ENCODE results near the gene IGF1R.

IGF1R gene

DNA sequence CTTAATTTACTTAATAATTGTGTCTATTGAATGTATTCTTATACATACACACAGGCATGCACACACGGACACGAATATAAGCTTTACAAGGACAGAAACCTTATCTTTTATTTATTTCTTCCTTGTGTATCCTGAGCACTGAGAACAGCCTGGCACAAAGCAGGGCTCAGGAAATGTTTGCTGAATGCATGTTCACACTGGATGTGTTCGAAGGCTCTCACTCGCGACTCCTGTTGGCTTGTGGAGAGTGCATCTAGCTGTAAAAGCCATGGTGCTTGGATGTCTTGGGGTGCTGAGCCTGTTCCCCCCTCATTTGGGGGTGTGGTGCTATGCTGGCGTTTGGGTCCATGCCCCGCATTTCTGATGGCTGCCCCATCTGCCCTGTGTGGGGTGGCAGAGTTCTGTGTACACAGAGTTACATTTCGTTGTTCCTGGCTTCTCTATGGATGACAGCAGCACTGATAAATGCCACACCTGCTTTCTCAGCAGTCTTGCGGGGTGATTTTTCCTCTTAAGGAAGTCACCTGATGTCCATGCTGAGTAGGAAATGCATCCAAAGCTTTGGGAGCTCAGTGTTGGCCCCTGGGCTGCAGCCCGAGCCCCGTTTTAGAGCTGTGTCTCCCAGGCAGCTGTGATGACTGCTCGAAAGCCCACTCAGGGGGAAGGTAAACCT lies 148.5 kb downstream of the IGF1R start:
- no peak for DNase-seq (ENCODE audit: low read depth in 2 of 2)

DNA sequence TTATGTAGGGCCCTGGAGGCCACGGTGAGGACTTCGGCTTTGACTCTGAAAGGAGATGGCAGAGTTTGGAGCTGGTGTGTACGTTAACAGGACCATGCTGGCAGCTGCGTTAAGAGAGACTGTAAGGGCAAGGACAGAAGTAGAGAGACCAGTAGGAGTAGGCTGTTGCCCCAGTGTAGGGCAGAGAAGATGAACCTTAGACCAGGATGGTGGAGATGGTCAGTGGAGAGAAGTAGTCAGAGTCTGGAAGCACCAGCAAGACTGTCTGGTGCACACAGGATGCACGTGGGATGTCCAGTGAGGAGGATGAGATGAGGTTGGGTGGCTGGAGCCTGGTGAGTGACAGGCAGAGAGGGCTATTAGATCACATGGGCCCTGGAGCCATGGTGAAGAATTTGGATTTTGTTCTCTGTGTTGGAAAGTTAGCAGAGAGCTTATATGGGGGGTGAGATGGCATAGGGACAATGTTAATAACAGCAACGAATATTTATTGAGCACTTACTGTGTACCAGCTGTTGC lies 150.1 kb downstream of the IGF1R start:
- DNase-seq (ENCODE audit: low read depth in 2 of 2): no peak

DNA sequence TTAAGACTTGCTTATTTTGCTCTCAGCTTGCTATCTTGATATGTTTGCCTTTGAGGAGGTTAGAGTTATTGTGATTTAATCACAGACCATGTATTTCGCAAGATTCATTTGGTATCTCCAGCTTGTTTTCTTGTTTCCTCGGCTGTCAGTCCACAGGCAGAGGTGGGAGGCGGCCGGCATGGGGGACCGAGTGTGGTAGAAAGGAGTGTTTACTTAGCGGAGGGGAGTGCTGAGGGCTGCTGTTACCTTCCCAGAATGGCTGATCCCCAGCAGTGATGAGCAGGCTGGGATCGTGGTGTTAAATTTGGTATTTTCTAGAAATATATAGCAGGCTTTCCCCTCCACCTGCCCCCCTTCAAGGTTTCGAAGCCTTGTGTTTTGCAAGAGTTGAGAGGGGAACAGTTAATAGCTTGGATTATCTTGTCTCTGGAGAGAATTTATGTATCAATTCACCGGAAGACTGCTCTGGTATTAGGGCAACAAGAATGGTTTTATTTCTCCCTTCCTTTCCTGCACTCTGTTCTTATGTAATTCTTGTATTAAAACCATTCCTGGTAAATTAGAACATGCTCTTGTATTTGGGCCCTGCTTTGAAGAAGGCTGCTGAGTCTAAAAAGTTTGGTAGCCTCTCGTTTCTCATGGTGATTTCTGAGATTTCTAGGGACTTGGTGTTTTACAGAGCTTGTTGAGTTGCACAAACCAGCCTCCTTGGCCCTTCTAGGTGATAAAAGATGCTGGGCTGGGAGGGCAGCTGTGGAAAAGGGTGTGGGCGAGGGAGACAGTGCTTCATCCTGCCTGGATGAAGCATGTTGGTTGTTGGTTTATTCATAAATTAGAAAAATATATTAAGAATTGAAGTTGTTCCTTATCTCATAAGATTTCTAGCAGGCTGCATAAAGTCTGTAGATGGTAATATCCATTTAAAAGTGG lies 151.4 kb downstream of the IGF1R start:
- no peak for DNase-seq (ENCODE audit: low read depth in 2 of 2)

DNA sequence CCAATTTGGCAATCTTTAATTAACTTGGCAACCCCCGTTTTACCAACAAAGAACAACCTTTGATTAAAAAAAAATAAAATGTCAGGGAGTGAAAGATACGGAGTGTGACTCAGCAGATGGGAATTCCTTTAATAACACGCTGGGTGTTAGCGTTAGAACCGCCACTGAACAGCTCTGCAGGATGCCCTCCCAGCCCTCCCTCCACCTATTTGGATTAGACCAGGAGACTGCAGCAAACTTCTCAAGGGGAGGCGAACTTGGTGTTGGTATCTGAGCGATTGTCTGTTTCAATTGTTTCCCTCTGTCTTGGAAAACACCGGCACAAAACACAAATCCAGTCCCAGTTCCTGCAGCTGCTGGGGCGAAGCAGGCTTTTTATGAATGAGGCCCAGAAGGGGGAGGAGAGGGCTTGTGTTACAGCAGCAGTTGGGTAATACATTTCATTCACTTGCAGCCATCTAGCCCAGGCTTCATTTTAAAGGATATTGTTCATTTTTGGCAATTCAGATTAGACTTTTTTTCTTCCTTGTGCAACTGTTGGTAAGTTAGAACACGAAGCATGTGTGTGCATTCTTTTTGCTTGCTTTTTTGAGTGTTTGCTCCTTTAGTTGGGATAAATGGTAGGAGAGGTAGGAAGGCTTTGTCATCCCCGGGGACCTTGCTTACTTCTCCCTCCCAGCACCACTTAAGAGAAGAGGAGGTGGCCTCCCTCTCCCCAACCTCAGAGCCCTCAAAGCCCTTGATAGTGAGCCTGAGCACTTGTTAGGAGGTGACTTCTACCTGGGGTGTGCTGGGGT lies 152.3 kb downstream of the IGF1R start:
- DNase-seq (ENCODE audit: low read depth in 2 of 2): no peak

DNA sequence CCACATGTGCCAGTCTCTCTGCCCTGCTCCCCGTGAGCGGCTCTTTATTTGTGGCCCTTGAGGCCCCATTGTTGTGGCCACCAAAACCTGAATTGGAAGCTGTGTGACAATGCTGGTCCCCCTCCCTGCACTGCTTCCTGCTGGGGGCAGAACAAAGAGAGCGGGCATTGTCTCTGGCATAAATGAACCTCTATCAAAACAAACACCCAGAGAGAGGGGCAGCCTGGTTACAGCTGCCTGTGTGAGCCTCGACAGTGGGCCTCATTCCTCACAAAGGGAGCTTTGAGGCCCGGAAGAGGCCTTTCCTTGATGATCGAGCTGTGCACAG lies 152.9 kb downstream of the IGF1R start:
- DNase-seq (ENCODE audit: low read depth in 2 of 2): no peak

DNA sequence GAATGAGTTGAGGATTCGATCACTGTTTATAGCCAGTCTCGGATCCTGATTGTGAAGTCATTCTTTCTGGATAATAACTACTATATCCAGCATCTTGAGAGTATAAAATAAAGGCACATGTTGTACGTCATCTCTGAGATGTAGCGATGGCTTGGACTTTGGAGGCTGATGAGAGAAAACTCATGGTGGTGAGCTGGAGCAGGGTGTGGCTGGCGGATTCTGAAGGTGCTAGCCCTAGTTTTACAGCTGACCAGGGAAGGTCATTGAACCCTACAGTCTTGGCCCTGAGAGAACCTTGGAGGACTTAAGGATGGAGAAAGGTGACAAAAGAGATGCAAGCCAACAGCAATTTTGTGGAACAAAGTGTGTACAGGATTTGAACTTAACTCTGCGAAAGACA lies 153.8 kb downstream of the IGF1R start:
- no peak for DNase-seq (ENCODE audit: low read depth in 2 of 2)

DNA sequence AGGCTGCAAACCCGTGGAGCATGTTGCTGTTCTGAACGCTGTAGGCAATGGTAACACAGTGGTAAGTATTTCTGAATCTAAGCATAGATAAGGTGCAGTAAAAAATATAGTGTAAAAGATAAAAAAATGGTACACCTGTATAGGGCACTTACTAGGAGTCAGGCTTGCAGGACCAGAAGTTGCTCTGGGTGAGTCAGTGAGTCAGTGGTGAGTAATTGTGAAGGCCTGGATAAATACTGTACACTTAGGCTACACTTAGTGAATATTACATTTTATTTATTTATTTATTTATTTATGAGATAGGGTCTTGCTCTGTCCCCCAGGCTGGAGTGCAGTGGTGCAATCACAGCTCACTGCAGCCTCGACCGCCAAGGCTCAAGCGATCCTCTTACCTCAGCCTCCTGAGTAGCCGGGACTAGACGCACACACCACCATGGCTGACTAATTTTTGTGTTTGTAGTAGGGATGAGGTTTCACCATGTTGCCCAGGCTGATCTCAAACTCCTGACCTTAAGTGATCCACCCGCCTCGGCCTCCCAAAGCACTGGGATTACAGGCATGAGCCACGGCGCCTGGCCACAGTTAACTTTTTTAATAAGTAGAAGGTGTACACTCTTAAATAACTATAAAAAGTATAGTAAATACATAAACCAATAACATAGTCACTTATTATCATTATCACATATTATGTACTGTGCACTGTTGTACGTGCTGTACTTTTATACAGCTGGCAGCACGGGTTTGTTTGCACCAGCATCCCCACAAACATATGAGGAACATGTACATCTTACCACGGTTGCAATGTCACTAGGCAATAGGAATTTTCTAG lies 155.1 kb downstream of the IGF1R start:
- no peak for DNase-seq (ENCODE audit: low read depth in 2 of 2)

DNA sequence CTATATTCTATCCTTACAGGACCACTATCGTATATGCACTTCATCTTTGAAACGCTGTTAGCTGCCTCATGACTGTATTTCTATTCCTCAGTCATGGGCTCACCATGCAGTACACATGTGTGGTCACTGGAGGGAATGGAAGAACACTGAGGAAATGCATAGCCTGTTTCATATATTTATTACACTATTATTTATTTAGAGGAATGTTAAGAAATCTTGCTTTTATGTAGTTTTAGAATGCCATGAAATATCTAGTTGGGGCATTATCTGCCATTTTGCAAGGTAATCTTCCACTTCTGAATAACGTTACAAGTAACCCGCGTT lies 155.7 kb downstream of the IGF1R start:
- no peak for DNase-seq (ENCODE audit: low read depth in 2 of 2)

DNA sequence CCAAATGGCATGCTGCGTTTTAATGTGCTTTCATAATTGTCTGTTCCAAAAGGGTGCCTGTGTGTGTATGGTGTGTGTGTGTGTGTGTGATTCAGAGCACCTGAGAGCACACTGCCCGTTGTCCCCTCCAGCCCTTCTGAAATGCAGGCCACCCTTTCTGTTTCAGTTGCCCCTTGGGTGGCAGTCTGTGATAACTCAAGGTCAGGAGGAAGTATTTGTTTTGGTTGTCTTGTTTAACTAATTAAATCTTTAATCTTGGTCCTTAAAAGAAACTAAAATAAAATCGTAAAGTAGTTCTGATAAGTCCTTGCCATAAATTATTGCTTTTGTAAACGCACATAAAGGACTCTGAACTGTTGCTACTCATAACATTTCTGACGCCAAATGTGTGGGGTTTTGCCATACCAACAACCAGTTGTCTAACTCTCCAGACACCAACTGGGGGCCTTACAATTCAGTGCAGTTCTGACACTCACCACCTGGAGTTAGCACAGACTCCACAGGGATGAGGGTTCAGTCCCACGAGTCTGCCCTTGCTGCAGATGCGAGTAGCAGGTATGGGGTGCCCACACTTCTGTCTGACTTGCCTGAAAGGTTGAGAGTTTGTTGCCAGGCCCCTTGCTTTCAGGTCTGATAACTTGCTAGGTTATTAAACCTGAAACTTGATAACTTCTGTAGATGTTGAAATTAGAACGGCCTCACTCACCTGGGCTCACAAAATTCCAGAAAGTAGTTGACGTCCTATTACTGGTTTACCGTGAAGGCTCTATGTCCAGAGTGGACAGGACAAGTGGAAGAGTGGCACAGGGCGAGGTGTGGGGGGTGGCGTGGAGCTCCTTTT lies 157.3 kb downstream of the IGF1R start:
- no peak for DNase-seq (ENCODE audit: low read depth in 2 of 2)

DNA sequence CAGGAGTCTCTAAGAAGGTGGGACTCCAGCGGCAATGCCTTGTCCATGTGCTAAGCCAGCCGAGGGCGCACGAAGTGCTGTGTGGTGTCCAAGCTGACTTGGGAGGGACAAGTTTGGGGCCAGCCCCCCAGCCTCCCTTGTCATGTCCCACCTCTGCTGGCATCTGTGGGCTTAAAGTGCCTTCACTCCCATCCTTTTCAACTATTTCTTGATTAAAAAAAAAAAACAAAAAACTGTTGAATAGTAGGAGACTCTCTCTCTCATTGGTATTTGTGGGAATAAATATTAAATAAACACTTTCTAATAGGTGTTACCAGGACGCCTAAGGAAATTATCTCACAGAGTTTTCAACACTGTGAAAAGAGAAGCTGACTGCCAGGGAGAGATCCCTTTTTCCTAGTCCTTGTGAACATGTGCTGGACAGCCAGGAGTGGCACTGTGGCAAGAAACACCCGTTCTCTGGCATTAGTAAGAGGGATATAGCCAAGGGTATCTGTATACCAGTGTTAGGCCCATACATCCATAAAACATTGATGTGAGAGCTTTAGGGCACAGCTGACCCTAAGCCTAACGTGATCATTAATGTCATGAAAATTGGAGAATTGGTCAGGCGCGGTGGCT lies 158.0 kb downstream of the IGF1R start:
- no peak for DNase-seq (ENCODE audit: low read depth in 2 of 2)

DNA sequence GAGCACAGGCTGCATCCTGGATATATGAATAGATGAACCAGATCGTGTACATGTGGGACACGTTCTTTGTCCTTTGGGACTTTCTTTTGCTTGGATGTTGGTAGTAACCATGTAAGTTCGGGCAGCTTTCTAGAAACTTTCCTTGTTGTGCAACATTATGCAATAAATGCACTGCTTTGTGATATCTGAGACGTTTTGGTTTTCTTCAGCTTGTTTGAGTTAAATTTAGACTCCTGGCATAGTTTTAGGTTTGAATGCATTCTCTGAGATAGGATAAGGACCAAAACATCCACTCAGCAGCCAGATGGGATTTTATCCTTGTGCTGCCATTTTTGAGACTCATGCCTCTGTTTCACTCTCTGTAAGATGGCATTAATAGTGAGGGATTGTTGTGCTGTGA lies 158.9 kb downstream of the IGF1R start:
- DNase-seq (ENCODE audit: low read depth in 2 of 2): no peak

DNA sequence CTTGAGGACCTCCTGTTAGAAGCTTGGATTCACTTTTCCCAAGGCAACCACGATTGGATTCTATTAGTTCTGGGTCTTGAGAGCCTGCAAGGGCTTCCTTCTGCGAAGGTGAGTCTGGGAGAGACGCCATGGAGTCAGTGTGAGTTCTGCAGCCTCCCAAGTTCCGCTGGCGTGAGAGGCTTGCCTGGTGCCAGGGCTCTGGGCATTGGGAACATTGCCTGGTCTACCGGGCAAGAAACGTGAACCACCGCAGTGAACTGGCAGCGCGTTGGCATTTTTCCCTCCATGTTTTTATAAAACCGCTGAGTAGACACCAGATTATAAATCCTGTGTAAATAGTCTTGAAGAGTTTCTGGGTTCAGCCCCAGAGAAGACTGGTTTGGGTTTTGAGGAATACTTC lies 160.9 kb downstream of the IGF1R start:
- DNase-seq (ENCODE audit: low read depth in 2 of 2): no peak

DNA sequence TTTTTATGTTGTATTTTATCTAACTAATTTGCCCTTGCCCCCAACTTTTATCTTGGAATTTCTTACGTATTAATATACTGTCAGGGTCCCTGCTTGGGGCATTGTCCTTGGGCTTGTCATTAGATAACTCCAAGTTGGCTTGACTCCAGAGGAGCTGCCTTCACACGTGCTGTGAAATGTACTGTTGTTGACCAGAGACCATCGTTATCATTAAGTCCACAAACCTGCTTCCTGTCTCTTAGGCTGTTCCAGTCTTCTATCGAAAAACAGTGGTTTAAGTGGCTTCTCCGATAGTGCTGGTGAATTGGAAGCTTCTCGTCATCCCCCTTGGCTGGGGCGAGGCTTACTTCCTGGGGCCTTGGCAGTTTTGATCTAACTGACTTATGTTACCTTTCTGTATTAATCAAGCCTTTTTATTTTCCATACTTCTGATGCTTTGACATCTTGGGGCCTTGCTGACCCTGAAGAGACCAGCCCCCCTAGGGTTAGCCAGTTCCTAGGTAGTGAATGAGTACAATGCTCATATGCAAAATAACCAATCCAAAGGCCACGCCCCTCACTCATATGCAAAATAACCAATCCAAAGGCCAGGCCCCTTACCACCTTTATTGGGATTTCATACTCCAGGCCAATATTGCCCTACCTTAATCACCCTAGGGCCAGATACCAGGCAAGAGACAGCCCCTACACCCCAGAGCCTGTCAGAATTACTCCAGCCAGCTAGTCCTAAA lies 164.5 kb downstream of the IGF1R start:
- DNase-seq (ENCODE audit: low read depth in 2 of 2): no peak

DNA sequence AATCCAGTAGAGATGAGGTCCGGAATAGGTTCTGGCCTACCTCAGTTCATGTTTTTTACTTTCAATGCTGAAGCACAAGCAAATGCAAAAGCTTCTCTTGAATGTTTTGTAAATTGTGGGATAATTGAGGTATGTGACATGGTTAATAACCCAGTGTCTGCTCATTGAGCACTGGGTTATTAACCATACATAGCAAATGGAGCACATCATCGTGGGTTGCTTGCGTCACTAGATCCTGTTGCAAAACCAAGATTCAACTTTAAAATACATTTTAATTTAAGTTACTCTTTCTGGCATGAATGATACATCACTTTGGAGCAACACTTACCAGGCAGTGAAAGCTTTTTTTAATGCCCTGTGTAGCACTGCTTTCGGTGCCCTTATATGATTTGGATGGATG lies 165.6 kb downstream of the IGF1R start:
- no peak for DNase-seq (ENCODE audit: low read depth in 2 of 2)

DNA sequence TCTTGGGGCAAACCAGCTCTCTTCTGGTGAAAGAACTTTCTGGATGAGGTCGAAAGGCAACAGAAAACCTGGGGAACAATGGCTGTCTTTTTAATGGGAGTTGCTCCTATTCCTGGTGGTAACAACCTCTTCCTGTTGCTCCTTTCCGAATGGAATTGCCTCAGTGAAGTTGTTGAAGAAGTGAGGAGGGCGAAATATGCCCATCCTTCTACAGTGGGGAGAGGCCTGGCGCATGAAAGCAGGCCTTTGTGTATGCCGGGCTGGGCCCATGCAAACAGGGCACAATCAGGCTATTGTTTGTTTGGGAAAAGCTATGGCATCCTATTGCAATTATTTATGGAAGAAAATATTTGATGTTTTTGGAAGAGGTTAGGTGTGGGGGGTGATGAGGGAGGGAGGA lies 166.9 kb downstream of the IGF1R start:
- DNase-seq (ENCODE audit: low read depth in 2 of 2): no peak

DNA sequence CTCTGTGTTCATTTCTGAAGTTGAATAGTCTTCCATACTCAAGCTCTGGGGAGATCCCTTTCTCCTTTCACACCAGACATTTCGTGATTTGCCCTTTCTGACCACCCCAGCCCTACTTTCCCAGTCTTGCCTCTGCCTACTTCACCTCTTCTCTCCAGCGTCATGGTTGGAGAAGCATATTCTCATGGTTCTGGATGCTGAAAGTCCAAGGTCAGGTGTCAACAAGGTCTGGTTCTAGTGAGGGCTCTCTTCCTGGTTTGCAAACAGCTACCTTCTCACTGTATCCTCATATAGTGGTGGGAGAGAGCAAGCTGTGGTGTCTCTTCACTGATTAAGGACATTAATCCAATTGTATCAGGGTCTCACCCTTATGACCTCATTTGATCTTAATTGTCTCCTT lies 169.4 kb downstream of the IGF1R start:
- no peak for DNase-seq (ENCODE audit: low read depth in 2 of 2)

DNA sequence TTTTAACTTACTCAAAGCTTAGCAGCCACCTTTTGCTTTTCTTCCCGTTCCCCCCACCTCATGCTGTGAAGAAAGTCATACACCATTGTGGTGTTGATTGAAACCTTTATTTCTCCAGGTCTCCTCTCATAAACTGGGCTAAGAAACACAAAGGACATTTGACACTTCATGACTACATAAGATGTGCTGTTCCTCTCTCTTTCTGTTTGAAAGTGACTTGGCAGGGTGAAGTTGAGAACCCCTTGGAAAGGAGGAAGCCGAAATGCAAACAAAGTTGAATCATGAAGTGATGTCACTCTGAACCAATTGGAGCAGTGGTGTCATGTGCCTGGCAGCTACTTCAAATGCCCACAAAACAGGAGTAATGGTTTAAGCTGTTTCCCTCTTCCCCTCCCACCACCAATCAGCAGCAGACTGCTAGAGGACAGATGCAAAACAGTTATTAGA lies 174.7 kb downstream of the IGF1R start:
- DNase-seq (ENCODE audit: low read depth in 2 of 2): no peak

DNA sequence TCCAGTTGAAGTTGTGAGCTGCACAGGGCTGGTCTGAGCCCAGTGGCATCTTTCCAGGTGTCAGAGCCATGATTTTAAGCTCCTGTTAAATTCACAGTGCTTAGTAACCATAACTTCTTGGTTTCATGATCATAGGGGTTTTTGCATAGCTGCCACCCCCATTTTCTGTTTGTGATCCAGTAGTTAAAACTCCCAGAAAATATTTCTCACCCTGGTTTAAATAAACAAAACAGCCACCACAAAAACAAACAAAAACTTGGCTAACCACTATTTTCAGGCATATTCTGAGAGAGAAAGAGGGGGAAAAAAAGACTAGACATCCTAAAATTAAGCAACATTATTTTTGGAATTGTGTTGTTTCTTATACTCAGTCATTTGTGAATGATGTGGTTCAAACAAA lies 175.3 kb downstream of the IGF1R start:
- DNase-seq (ENCODE audit: low read depth in 2 of 2): no peak

DNA sequence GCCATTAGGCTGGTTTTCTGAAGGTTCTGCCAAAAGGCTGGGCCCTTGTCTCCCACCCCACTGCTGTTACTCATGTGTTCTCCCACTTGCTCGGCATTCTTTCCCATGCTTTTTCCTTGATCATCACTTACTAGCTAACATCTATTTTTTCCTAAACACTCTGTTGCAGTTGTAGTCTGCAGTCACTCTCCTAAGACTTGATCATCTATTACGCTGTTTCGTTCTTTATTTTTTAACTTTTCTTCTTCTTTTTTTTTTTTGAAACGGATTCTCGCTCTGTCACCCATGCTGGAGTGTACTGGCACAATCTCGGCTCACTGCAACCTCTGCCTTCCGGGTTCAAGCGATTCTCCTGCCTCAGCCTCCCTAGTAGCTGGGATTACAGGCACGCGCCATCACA lies 176.3 kb downstream of the IGF1R start:
- no peak for DNase-seq (ENCODE audit: low read depth in 2 of 2)

DNA sequence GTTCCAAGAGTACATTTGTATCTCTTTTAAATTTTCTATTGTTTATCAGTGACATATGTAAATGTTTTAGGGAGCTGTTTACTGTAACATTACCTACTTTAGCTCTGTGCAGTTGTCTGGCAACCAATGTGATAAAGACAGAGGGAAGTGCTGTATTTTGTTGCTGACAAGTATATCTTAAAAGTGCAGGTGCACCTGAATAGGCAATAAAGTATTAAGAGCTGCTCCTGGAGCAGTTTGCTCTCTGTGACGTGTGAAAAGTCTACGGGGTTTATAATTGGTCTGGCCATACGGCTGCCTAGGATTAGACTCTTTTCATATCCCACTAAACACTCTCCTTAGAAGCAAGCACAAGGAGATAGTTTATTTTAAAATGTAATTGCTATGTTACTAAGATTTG lies 178.3 kb downstream of the IGF1R start:
- DNase-seq (ENCODE audit: low read depth in 2 of 2): no peak

Data from stimulated activated CD4-positive, alpha-beta T cell treated with anti-CD3 and anti-CD28 coated beads, Interleukin-12 subunit alpha, Interleukin-12 subunit beta, amount 100 ng/mL, for 24 hours (primary cell).